HepG2 (cell line): Measurements from ENCODE around the gene MACROD2.

ENCODE experiments used
- CAMTA2 ChIP-seq: sonication (generic); formaldehyde crosslinking; IDR thresholded peaks from 2 replicates; pipeline ENCODE4 v1.4.0; 2020; ENCODE audit warnings: mild to moderate bottlenecking, missing genetic modification reagents, borderline replicate concordance
- CEBPB ChIP-seq: IDR thresholded peaks from 2 replicates; pipeline ENCODE4 v1.6.1; 2011; ENCODE audit warnings: low read depth, low read length, improper control_type of control experiment, borderline replicate concordance
- HNRNPLL ChIP-seq: fragments of 200-400 bp; formaldehyde crosslinking; IDR thresholded peaks from 2 replicates; pipeline ENCODE4 v1.6.1; 2017; ENCODE audit warnings: mild to moderate bottlenecking, low read depth, low read length; ENCODE audit not compliant: poor library complexity, severe bottlenecking
- ZFP1 ChIP-seq: IDR thresholded peaks from 2 replicates; pipeline ENCODE4 v1.6.1; 2016
- ZNF12 ChIP-seq: sonication (generic); formaldehyde crosslinking; IDR thresholded peaks from 2 replicates; pipeline ENCODE4 v1.5.0; 2020; ENCODE audit warnings: missing genetic modification reagents
- ZSCAN12 ChIP-seq: sonication (generic); formaldehyde crosslinking; IDR thresholded peaks from 2 replicates; pipeline ENCODE4 v1.9.0; 2021; ENCODE audit warnings: mild to moderate bottlenecking, missing genetic modification reagents
- TF ChIP-seq, protein P1 (sequence below): sonication (generic); formaldehyde crosslinking; IDR thresholded peaks from 2 replicates; pipeline ENCODE4 v1.5.0; 2020; ENCODE audit warnings: mild to moderate bottlenecking, missing genetic modification reagents, moderate library complexity

DNA sequence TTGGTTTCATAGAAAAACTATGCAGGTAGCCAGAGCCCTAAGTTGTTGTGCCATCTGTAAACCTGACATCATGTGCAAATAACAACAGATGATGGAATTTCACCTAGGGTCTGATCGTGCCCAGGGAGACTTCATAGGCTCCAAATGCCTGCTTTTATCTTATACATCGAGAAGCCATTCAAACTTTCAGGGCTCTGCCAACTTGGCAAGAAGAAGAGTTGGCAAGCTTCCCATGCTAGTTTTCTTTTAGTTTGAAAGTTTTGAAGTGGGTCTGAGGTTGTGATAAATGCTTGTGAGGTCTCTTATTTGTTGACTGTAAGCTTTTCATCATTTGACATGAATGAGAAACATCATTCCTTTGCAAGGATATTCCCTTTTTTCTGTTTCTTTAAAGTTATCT is 517.5 kb downstream of the MACROD2 start:
- TF ChIP-seq ZNF12 (CRISPR knock-in tag) (no peak), ZFP1 (CRISPR knock-in tag) (no peak), ZSCAN12 (CRISPR knock-in tag) (no peak), HNRNPLL (no peak), CAMTA2 (CRISPR knock-in tag) (no peak), CEBPB (no peak)
- TF ChIP-seq, protein P1, sequence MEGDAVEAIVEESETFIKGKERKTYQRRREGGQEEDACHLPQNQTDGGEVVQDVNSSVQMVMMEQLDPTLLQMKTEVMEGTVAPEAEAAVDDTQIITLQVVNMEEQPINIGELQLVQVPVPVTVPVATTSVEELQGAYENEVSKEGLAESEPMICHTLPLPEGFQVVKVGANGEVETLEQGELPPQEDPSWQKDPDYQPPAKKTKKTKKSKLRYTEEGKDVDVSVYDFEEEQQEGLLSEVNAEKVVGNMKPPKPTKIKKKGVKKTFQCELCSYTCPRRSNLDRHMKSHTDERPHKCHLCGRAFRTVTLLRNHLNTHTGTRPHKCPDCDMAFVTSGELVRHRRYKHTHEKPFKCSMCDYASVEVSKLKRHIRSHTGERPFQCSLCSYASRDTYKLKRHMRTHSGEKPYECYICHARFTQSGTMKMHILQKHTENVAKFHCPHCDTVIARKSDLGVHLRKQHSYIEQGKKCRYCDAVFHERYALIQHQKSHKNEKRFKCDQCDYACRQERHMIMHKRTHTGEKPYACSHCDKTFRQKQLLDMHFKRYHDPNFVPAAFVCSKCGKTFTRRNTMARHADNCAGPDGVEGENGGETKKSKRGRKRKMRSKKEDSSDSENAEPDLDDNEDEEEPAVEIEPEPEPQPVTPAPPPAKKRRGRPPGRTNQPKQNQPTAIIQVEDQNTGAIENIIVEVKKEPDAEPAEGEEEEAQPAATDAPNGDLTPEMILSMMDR (CRISPR knock-in tag), result no peak
